Fibroblast of mammary gland (primary cell): ENCODE results near the gene PARD3B.

Experiments used
- DNase-seq: peaks from one replicate; pipeline ENCODE4 v3.0.0-alpha.2; 2010; ENCODE audit warnings: low read depth
- H3K4me3 ChIP-seq: 2 replicates; pipeline ENCODE4 v1.5.1; 2011; ENCODE audit warnings: low read depth, mild to moderate bottlenecking, low read length, moderate library complexity; ENCODE audit not compliant: control insufficient read depth
- CTCF ChIP-seq: conservative IDR thresholded peaks from 2 replicates; pipeline ENCODE4 v1.5.1; 2011; ENCODE audit warnings: low read depth, low read length, inconsistent platforms; ENCODE audit not compliant: control insufficient read depth, insufficient read depth

Gene PARD3B

GRCh38 chr2:204570421-204570820 lies 25.1 kb downstream of the PARD3B start:
- H3K4me3 ChIP-seq: no peak overlapping the region
- no peak for DNase-seq
- no peak for TF ChIP-seq CTCF

GRCh38 chr2:204571041-204571440 lies 25.8 kb downstream of the PARD3B start:
- TF ChIP-seq CTCF: no peak
- no peak for DNase-seq
- H3K4me3 ChIP-seq: no peak overlapping the region

- DNase-seq: no peak
- TF ChIP-seq CTCF: no peak
Measured at GRCh38 chr2:204571911-204572310, 26.6 kb downstream of the PARD3B start.

GRCh38 chr2:204573221-204573620 lies 27.9 kb downstream of the PARD3B start:
- no peak for TF ChIP-seq CTCF
- no peak overlapping the region for H3K4me3 ChIP-seq
- DNase-seq: no peak

More at GRCh38 chr2:204571911-204572310, 26.6 kb downstream of the PARD3B start:
- no peak overlapping the region for H3K4me3 ChIP-seq

- no peak for TF ChIP-seq CTCF
- DNase-seq: no peak
- no peak overlapping the region for H3K4me3 ChIP-seq
Measured at GRCh38 chr2:204574486-204574885, 29.2 kb downstream of the PARD3B start.

- H3K4me3 ChIP-seq: no peak overlapping the region
- no peak for TF ChIP-seq CTCF
- DNase-seq: no peak
Measured at GRCh38 chr2:204575463-204575862, 30.2 kb downstream of the PARD3B start.

- no peak overlapping the region for H3K4me3 ChIP-seq
- DNase-seq: peak; percentile 14
- TF ChIP-seq CTCF: no peak
Measured at GRCh38 chr2:204576362-204576979, 31.2 kb downstream of the PARD3B start.
